ENCODE measurements around the gene NUDT13.
"Not testable (repeated sequence)": the region's sequence is repeated elsewhere in the genome, so short reads cannot be mapped to it uniquely, and the experiment has no call there.

Gene NUDT13

GRCh38 chr10:73106301-73106700 is 4.0 kb upstream of the NUDT13 start:
- DNase-seq = no peak

DNA sequence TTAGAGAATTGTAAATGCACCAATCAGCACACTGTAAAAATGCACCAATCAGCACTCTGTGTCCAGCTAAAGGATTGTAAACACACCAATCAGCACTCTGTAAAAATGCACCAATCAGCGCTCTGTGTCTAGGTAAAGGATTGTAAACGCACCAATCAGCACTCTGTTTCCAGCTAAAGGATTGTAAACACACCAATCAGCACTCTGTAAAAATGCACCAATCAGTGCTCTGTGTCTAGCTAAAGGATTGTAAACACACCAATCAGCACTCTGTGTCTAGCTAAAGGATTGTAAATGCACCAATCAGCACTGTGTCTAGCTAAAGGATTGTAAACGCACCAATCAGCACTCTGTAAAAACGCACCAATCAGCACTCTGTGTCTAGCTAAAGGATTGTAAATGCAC is 1.0 kb upstream of the NUDT13 start:
- not testable (repeated sequence) for DNase-seq

- DNase-seq = not testable (repeated sequence)
Observed at GRCh38 chr10:73112032-73112431, 1.8 kb downstream of the NUDT13 start.

DNA sequence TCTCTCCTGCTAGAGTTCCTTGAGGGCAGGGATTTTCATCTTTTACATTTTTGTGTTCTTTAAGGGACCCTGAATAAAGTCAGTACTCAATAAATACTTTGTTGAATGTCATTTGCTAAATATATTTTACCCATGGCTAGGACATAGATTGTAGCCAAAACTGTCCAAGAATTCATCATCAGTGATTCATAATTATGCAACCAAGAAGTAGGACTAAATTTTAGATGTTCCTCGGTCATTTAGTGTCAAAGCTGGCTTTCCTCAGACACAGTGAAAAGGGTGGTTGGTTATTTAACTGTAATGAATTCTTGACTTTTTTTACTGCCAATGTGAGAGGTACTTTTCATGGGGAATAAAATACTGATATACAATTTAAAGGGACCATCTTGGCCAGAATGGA is 3.3 kb downstream of the NUDT13 start:
- no peak for DNase-seq

DNA sequence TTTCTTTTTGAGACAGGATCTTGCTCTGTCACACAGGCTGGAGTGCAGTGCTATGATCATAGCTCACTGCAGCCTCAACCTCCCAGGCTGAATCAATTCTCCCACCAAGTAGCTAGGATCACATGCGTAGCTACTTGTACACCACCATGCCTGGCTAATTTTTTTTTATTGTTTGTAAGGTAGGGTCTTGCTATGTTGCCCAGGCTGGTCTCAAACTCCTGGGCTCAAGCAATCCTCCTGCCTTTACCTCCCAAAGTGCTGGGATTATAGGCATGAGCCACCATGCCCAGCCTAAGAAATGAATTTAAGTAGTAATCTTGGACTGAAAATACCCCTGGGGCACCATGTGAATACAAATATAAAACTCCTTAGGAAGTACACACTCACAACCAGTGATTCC is 5.8 kb downstream of the NUDT13 start:
- DNase-seq = no peak

DNA sequence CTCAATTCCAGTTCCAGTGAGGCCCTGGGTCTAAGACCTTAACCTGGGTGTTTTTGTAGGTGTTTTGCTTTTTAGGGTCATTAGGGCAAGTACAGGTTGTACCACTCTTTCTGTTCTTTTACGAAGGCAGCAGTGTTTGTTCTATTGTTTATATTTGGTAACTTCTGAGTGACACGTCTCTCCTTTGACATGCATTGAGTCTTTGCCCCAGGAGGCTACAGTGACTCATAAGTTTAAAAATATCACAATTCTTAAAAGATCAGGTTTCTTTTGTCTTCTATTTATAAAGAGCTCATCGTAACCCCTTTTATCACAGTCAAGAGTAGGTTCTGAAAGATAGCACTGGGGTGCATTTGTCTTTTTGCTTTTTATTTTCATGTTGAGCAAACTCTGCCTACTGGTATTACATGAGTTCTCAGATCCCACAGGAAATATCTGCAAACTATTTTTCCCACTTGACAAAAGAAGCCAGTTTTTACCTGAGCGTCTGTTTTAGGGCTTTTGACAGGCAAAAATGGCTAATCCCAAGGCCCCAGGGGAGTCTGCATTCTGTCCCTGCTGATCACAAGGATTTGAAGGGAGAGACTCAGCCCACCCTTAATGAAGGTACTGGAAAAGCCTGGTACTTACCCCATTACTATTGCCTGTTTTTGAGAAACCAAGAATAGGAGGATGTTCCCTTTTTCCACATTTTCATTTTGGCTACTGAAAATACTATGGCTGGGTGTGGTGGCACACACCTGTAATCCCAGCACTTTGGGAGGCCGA is 7.9 kb downstream of the NUDT13 start:
- peak; percentile 74 for DNase-seq

- DNase-seq = no peak
Observed at GRCh38 chr10:73119457-73119856, 9.2 kb downstream of the NUDT13 start.

GRCh38 chr10:73119952-73120351 is 9.7 kb downstream of the NUDT13 start:
- no peak for DNase-seq

- DNase-seq = no peak
Observed at GRCh38 chr10:73126343-73126742, 16.1 kb downstream of the NUDT13 start.

DNA sequence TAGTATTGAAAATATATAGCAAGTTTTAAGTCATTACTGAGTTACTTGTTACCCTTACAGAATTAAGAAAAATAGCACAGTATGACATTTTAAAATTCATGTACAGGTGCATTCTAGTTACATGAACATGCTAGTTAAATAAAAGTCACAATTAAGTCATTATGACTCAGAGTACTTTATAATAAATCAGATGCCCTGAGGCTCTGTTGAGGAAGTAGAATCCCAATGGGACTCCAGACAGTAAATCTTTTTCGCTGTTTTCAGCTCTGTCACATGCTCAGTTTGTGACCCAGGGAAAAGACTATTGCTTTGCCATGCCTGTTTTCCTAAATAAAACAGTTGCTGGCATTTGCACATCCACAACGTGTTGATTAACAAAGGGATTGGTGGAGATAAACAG is 21.0 kb downstream of the NUDT13 start:
- DNase-seq = no peak

DNA sequence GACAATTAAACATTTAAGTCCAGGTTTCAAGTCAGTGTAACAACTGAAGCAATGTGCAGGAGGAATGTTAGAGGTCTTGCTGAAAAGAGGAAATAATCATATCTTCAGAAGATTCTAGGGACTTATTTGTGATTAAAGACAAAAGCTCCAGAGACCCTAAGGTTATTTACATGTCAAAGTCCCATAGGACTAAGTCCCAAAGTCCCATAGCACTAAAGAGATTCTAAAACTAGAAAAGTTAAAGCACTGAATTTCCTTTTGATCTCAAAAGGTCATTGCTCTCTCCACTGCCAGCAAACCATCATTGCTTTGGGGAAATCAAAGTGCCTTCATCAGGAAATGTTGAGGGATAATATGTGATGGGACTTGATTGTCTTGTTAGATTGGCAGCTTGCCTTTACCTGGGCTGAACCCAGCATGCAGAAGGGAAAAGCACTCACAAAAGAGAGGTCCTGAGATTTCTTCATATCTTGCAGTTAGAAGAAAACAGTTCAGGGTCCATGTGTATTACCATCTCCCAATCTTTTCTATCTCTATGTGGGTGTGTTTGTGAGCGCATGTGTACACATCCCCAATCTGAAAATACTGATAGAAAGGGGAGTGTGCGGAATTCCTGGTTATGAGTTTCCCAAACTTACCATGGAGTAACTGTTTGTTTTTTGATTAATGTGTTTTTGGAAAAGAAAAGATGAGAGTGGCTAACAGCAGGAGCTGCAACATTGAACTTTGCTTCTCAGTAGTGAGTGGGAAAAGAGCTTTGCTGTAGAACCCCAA is 21.8 kb downstream of the NUDT13 start:
- DNase-seq = no peak

DNA sequence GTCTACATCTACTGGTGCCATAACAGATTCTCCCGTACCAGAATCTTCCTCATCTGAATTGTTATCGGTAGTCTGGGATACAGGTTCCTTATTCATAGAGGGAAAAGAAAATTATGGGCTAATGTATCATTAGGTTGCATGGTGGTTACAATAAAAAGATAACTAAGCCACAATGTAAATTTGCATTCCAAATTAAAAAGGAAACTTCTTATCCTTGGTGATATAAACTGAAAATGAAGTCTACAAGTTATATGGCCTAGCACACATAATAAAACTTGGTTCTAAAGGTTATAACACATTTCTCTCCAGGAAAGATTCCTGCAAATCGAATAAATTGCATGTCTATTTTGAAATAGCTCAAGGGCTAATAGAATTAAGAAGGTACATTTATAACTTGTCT is 24.5 kb downstream of the NUDT13 start:
- DNase-seq = no peak

GRCh38 chr10:73136627-73137026 is 26.4 kb downstream of the NUDT13 start:
- no peak for DNase-seq

GRCh38 chr10:73139251-73139650 is 29.0 kb downstream of the NUDT13 start:
- no peak for DNase-seq

GRCh38 chr10:73141603-73142002 is 31.3 kb downstream of the NUDT13 start:
- no peak for DNase-seq

GRCh38 chr10:73150633-73151413 is 40.6 kb downstream of the NUDT13 start:
- DNase-seq = not testable (repeated sequence)

GRCh38 chr10:73152009-73152408 is 41.8 kb downstream of the NUDT13 start:
- no peak for DNase-seq

DNA sequence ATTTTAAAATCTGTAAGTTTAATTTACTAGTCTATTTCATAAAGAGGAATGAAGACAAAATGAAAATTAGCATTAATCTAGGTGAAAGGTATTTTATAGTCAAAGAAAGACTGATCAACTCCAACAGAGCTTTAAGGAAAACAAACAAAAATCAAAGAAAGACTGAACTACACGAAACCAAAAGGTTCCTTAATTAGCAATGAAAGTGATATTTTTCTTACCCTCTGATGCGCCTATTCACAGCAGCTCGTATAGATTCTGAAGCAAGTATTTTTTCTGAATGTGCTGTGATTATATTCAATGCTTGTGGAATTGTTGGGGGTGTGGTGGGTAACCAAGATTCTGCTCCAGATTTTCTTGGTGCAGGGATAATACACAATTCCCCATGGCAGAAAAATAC is 45.8 kb downstream of the NUDT13 start:
- no peak for DNase-seq

GRCh38 chr10:73159038-73159648 is 48.9 kb downstream of the NUDT13 start:
- peak; percentile 71 for DNase-seq

- no peak for DNase-seq
Observed at GRCh38 chr10:73161079-73161478, 50.8 kb downstream of the NUDT13 start.

DNA sequence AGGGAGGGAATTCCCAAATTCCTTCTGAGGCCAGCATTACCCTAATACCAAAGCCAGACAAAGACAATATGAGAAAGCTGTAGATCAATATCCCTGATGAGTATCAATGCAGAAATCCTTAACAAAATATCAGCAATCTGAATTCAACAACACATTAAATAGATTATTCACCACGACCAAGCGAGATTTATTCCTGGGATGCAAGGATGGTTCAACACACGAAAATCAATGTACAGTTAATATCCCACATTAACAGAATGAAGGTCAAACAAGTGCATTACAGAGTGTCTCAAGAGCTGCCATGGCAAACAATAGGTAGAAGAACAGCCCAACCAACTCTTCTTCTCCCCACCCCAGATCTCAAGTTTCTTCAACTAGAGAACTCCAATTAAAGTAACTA is 51.4 kb downstream of the NUDT13 start:
- no peak for DNase-seq

GRCh38 chr10:73163096-73163495 is 52.8 kb downstream of the NUDT13 start:
- no peak for DNase-seq

DNA sequence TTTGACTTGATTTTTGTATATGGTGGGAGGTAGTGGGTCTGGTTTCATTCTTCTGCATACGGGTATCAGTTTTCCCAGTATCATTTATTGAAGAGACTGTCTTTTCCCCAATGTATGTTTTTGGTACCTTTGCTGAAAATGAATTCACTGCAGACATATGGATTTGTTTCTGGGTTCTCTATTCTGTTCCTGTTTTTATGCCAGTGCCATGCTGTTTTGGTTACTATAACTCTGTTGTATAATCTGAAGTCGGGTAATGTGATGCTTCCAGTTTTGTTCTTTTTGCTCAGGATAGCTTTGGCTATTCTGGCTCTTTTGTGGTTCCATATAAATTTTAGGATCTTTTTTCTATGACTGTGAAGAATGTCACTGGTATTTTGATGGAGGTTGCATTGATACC is 56.7 kb downstream of the NUDT13 start:
- DNase-seq = no peak
